HUES64 (cell line): ENCODE data around the gene APLP1.
"Not testable (repeated sequence)": the region's sequence is repeated elsewhere in the genome, so short reads cannot be mapped to it uniquely, and the experiment has no call there.

Source experiments
- H3K27ac ChIP-seq: 2 replicates; pipeline ENCODE4 v1.7.0; 2013; ENCODE audit warnings: low read depth, low read length, inconsistent platforms
- H3K27me3 ChIP-seq: 2 replicates; pipeline ENCODE4 v1.6.1; 2013; ENCODE audit warnings: mild to moderate bottlenecking, low read length; ENCODE audit not compliant: insufficient read depth
- H3K36me3 ChIP-seq: 2 replicates; pipeline ENCODE4 v1.6.1; 2013; ENCODE audit warnings: mild to moderate bottlenecking, low read length; ENCODE audit not compliant: insufficient read depth
- H3K4me1 ChIP-seq: 2 replicates; pipeline ENCODE4 v1.6.1; 2013; ENCODE audit warnings: mild to moderate bottlenecking, low read length, moderate library complexity; ENCODE audit not compliant: insufficient read depth
- H3K4me3 ChIP-seq: 2 replicates; pipeline ENCODE4 v1.5.1; 2013; ENCODE audit warnings: mild to moderate bottlenecking, low read length, moderate library complexity
- H3K9ac ChIP-seq: 2 replicates; pipeline ENCODE4 v1.6.1; 2013; ENCODE audit warnings: mild to moderate bottlenecking, low read depth, low read length
- H3K9me3 ChIP-seq: 2 replicates; pipeline ENCODE4 v1.6.1; 2013; ENCODE audit warnings: low read depth, low read length; ENCODE audit not compliant: insufficient read depth
- WGBS: fragments of 150-250, 120-280 bp; methylation state at CpG from one replicate; pipeline ENCODE4 v1.1.7; 2013; ENCODE audit warnings: missing lambda C conversion rate; 5-methylcytosine and 5-hydroxymethylcytosine counted together

The APLP1 gene

GRCh38 chr19:35885225-35885738 is 16.9 kb downstream of the APLP1 start:
- Histone ChIP-seq H3K4me1 (no peaks in the 10 kb centered on the region), H3K9me3 (no peaks in the 10 kb centered on the region), H3K9ac (no peak overlapping the region), H3K4me3 (no peak overlapping the region), H3K36me3 (peaks cover 27% of the 10 kb centered on the region), H3K27ac (no peak overlapping the region), H3K27me3 (no peaks in the 10 kb centered on the region)
- WGBS, result 95% methylated on average over 6 of the region's 6 CpGs

- WGBS, result 93% methylated on average over 7 of the region's 8 CpGs
- H3K27ac ChIP-seq, result no peak overlapping the region
Observed at GRCh38 chr19:35885904-35886303, 17.5 kb downstream of the APLP1 start.

GRCh38 chr19:35887197-35887596 is 18.8 kb downstream of the APLP1 start:
- H3K4me1 ChIP-seq, result no peaks in the 10 kb centered on the region
- no peak overlapping the region for H3K9ac ChIP-seq
- H3K36me3 ChIP-seq, result peaks cover 41% of the 10 kb centered on the region
- no peak overlapping the region for H3K4me3 ChIP-seq
- no peaks in the 10 kb centered on the region for H3K27me3 ChIP-seq
- H3K9me3 ChIP-seq, result no peaks in the 10 kb centered on the region
- H3K27ac ChIP-seq, result no peak overlapping the region
- 93% methylated on average over 5 of the region's 5 CpGs for WGBS

More at GRCh38 chr19:35885904-35886303, 17.5 kb downstream of the APLP1 start:
- H3K4me1 ChIP-seq, result no peaks in the 10 kb centered on the region
- H3K4me3 ChIP-seq, result no peak overlapping the region
- no peaks in the 10 kb centered on the region for H3K27me3 ChIP-seq
- H3K9ac ChIP-seq, result no peak overlapping the region
- H3K9me3 ChIP-seq, result no peaks in the 10 kb centered on the region
- peaks cover 33% of the 10 kb centered on the region for H3K36me3 ChIP-seq

GRCh38 chr19:35888398-35888797 is 20.0 kb downstream of the APLP1 start:
- Histone ChIP-seq H3K36me3 (peaks cover 52% of the 10 kb centered on the region), H3K4me1 (no peaks in the 10 kb centered on the region), H3K27ac (no peak overlapping the region), H3K4me3 (no peak overlapping the region), H3K9ac (no peak overlapping the region), H3K9me3 (no peaks in the 10 kb centered on the region), H3K27me3 (no peaks in the 10 kb centered on the region)
- 94% methylated on average over 9 of the region's 9 CpGs for WGBS

GRCh38 chr19:35889370-35890112 is 21.2 kb downstream of the APLP1 start:
- H3K4me3 ChIP-seq, result no peak overlapping the region
- no peaks in the 10 kb centered on the region for H3K4me1 ChIP-seq
- H3K36me3 ChIP-seq, result peaks cover 58% of the 10 kb centered on the region
- 93% methylated on average over 18 of the region's 18 CpGs for WGBS
- no peak overlapping the region for H3K9ac ChIP-seq
- no peak overlapping the region for H3K27ac ChIP-seq
- H3K9me3 ChIP-seq, result no peaks in the 10 kb centered on the region
- H3K27me3 ChIP-seq, result no peaks in the 10 kb centered on the region

GRCh38 chr19:35890113-35890650 is 21.8 kb downstream of the APLP1 start:
- Histone ChIP-seq H3K36me3 (peaks cover 63% of the 10 kb centered on the region), H3K4me1 (no peaks in the 10 kb centered on the region), H3K27ac (no peak overlapping the region)

GRCh38 chr19:35891819-35892218 is 23.4 kb downstream of the APLP1 start:
- not testable (repeated sequence) for H3K9me3 ChIP-seq, H3K4me3 ChIP-seq, H3K27ac ChIP-seq, H3K27me3 ChIP-seq, H3K9ac ChIP-seq, H3K4me1 ChIP-seq
- 100% methylated on average over 3 of the region's 3 CpGs for WGBS
- peaks cover 78% of the 10 kb centered on the region for H3K36me3 ChIP-seq

More at GRCh38 chr19:35890113-35890650, 21.8 kb downstream of the APLP1 start:
- no peaks in the 10 kb centered on the region for H3K27me3 ChIP-seq
- H3K4me3 ChIP-seq, result no peak overlapping the region
- H3K9me3 ChIP-seq, result no peaks in the 10 kb centered on the region
- H3K9ac ChIP-seq, result no peak overlapping the region
- WGBS, result 93% methylated on average over 13 of the region's 13 CpGs

- Histone ChIP-seq H3K4me1 (no peaks in the 10 kb centered on the region), H3K9me3 (no peaks in the 10 kb centered on the region), H3K27ac (no peak overlapping the region), H3K9ac (no peak overlapping the region), H3K4me3 (no peak overlapping the region), H3K27me3 (no peaks in the 10 kb centered on the region), H3K36me3 (peaks cover 77% of the 10 kb centered on the region)
- WGBS, result 96% methylated on average over 2 of the region's 2 CpGs
Observed at GRCh38 chr19:35894342-35894741, 26.0 kb downstream of the APLP1 start.

- no peak overlapping the region for H3K4me3 ChIP-seq
- 93% methylated on average over 21 of the region's 21 CpGs for whole genome bisulfite sequencing
- 0 out of 2 replicates have a peak, but pooled peaks cover under 1% of the 10 kb centered on the region for H3K4me1 ChIP-seq
- no peak overlapping the region for H3K27ac ChIP-seq
- H3K9ac ChIP-seq, result no peak overlapping the region
- no peaks in the 10 kb centered on the region for H3K27me3 ChIP-seq
- H3K36me3 ChIP-seq, result peaks cover 60% of the 10 kb centered on the region
- no peaks in the 10 kb centered on the region for H3K9me3 ChIP-seq
Observed at GRCh38 chr19:35895911-35896642, 27.7 kb downstream of the APLP1 start.

- Histone ChIP-seq H3K27ac (no peak overlapping the region), H3K9me3 (no peaks in the 10 kb centered on the region), H3K36me3 (peaks cover 56% of the 10 kb centered on the region), H3K9ac (no peak overlapping the region), H3K4me3 (no peak overlapping the region), H3K4me1 (peaks cover 6% of the 10 kb centered on the region; the same call in 1 of the 2 replicates), H3K27me3 (no peaks in the 10 kb centered on the region)
- WGBS, result 96% methylated on average over 13 of the region's 13 CpGs
Observed at GRCh38 chr19:35896643-35897040, 28.3 kb downstream of the APLP1 start.
